ENCODE data around the gene CYFIP2.
A peak's percentile ranks its signal among the peaks of the same experiment; 100 is the strongest.

Gene CYFIP2

GRCh38 chr5:157253547-157253946 is 12.4 kb upstream of the CYFIP2 start:
- no peak overlapping the region for H3K9ac ChIP-seq
- H3K27me3 ChIP-seq = no peaks in the 10 kb centered on the region
- no peak overlapping the region for H3K4me3 ChIP-seq
- peaks cover 9% of the 10 kb centered on the region for H3K9me3 ChIP-seq
- no peaks in the 10 kb centered on the region for H4K20me1 ChIP-seq
- no peak for TF ChIP-seq Cebpa-rat (IDR thresholded peaks at IDR 0.05)
- no peaks in the 10 kb centered on the region for H3K36me3 ChIP-seq
- peak overlapping the region; percentile 85 for H3K4me2 ChIP-seq
- H3K27ac ChIP-seq = peak overlapping the region; percentile 71
- H3K4me1 ChIP-seq = peaks cover 30% of the 10 kb centered on the region

GRCh38 chr5:157258450-157258849 is 7.5 kb upstream of the CYFIP2 start:
- TF ChIP-seq Cebpa-rat (IDR thresholded peaks at IDR 0.05) = no peak

GRCh38 chr5:157259699-157260098 is 6.2 kb upstream of the CYFIP2 start:
- no peak overlapping the region for H3K9ac ChIP-seq
- no peak overlapping the region for H3K4me2 ChIP-seq
- no peaks in the 10 kb centered on the region for H3K27me3 ChIP-seq
- H4K20me1 ChIP-seq = no peaks in the 10 kb centered on the region
- TF ChIP-seq Cebpa-rat (IDR thresholded peaks at IDR 0.05) = no peak
- H3K9me3 ChIP-seq = peaks cover 11% of the 10 kb centered on the region
- no peak overlapping the region for H3K4me3 ChIP-seq
- no peaks in the 10 kb centered on the region for H3K36me3 ChIP-seq
- no peak overlapping the region for H3K27ac ChIP-seq
- peaks cover 25% of the 10 kb centered on the region for H3K4me1 ChIP-seq

More at GRCh38 chr5:157258450-157258849, 7.5 kb upstream of the CYFIP2 start:
- Histone ChIP-seq H3K9ac (no peak overlapping the region), H3K27ac (no peak overlapping the region), H3K4me3 (no peak overlapping the region), H3K27me3 (no peaks in the 10 kb centered on the region), H3K4me2 (no peak overlapping the region), H3K36me3 (no peaks in the 10 kb centered on the region), H3K9me3 (peaks cover 11% of the 10 kb centered on the region), H4K20me1 (no peaks in the 10 kb centered on the region), H3K4me1 (peaks cover 21% of the 10 kb centered on the region)

GRCh38 chr5:157263496-157264090 is 2.3 kb upstream of the CYFIP2 start:
- no peak overlapping the region for H3K4me3 ChIP-seq
- H3K27ac ChIP-seq = 0 out of 2 replicates have a peak overlapping the region, but pooled peaks have one; percentile 29
- H3K9ac ChIP-seq = 0 out of 2 replicates have a peak overlapping the region, but pooled peaks have one; percentile 9
- no peak for TF ChIP-seq Cebpa-rat (IDR thresholded peaks at IDR 0.05)
- peaks cover 10% of the 10 kb centered on the region; the same call in 1 of the 2 replicates for H4K20me1 ChIP-seq
- peak overlapping the region; percentile 95 for H3K4me2 ChIP-seq
- no peaks in the 10 kb centered on the region for H3K27me3 ChIP-seq
- H3K36me3 ChIP-seq = peaks cover 4% of the 10 kb centered on the region
- peaks cover 46% of the 10 kb centered on the region for H3K4me1 ChIP-seq
- H3K9me3 ChIP-seq = peaks cover 1% of the 10 kb centered on the region; the same call in 1 of the 2 replicates

GRCh38 chr5:157266286-157267007 is 524 bp downstream of the CYFIP2 start:
- Histone ChIP-seq H3K27me3 (no peaks in the 10 kb centered on the region), H3K27ac (peak overlapping the region; percentile 100), H3K36me3 (peaks cover 16% of the 10 kb centered on the region), H3K4me3 (peak overlapping the region; percentile 89), H4K20me1 (peaks cover 10% of the 10 kb centered on the region; the same call in 1 of the 2 replicates), H3K9ac (peak overlapping the region; percentile 99), H3K4me1 (peaks cover 74% of the 10 kb centered on the region), H3K9me3 (no peaks in the 10 kb centered on the region), H3K4me2 (peak overlapping the region; percentile 97)
- no peak for TF ChIP-seq Cebpa-rat (IDR thresholded peaks at IDR 0.05)

- peak overlapping the region; percentile 100 for H3K27ac ChIP-seq
- TF ChIP-seq Cebpa-rat (IDR thresholded peaks at IDR 0.05) = no peak
- peaks cover 76% of the 10 kb centered on the region for H3K4me1 ChIP-seq
- no peaks in the 10 kb centered on the region for H3K9me3 ChIP-seq
- H3K4me2 ChIP-seq = peak overlapping the region; percentile 97
- H3K4me3 ChIP-seq = peak overlapping the region; percentile 89
- peaks cover 10% of the 10 kb centered on the region; the same call in 1 of the 2 replicates for H4K20me1 ChIP-seq
- peaks cover 16% of the 10 kb centered on the region for H3K36me3 ChIP-seq
- H3K27me3 ChIP-seq = no peaks in the 10 kb centered on the region
- H3K9ac ChIP-seq = peak overlapping the region; percentile 99
Observed at GRCh38 chr5:157267025-157267424, 1.1 kb downstream of the CYFIP2 start.

GRCh38 chr5:157267761-157268480 is 2.0 kb downstream of the CYFIP2 start:
- peak overlapping the region; percentile 97 for H3K4me2 ChIP-seq
- H4K20me1 ChIP-seq = peaks cover 10% of the 10 kb centered on the region; the same call in 1 of the 2 replicates
- H3K4me3 ChIP-seq = peak overlapping the region; percentile 89
- H3K27ac ChIP-seq = peak overlapping the region; percentile 100
- H3K4me1 ChIP-seq = peaks cover 85% of the 10 kb centered on the region
- no peaks in the 10 kb centered on the region for H3K27me3 ChIP-seq
- no peak for TF ChIP-seq Cebpa-rat (IDR thresholded peaks at IDR 0.05)
- peak overlapping the region; percentile 99 for H3K9ac ChIP-seq
- H3K9me3 ChIP-seq = no peaks in the 10 kb centered on the region
- peaks cover 16% of the 10 kb centered on the region for H3K36me3 ChIP-seq

- Histone ChIP-seq H3K27ac (peak overlapping the region; percentile 100), H3K4me2 (peak overlapping the region; percentile 97)
Observed at GRCh38 chr5:157269165-157269671, 3.3 kb downstream of the CYFIP2 start.

GRCh38 chr5:157269761-157270272 is 3.9 kb downstream of the CYFIP2 start:
- no peak for TF ChIP-seq Cebpa-rat (IDR thresholded peaks at IDR 0.05)
- Histone ChIP-seq H4K20me1 (peaks cover 10% of the 10 kb centered on the region; the same call in 1 of the 2 replicates), H3K4me2 (peak overlapping the region; percentile 97), H3K9me3 (peaks cover 4% of the 10 kb centered on the region; the same call in 1 of the 2 replicates), H3K27ac (peak overlapping the region; percentile 100), H3K27me3 (no peaks in the 10 kb centered on the region), H3K4me3 (peak overlapping the region; percentile 89), H3K4me1 (peaks cover 84% of the 10 kb centered on the region), H3K36me3 (peaks cover 21% of the 10 kb centered on the region), H3K9ac (peak overlapping the region; percentile 99)

More at GRCh38 chr5:157269165-157269671, 3.3 kb downstream of the CYFIP2 start:
- TF ChIP-seq Cebpa-rat (IDR thresholded peaks at IDR 0.05) = no peak
- H3K9me3 ChIP-seq = no peaks in the 10 kb centered on the region
- H3K4me1 ChIP-seq = peaks cover 85% of the 10 kb centered on the region
- H3K4me3 ChIP-seq = peak overlapping the region; percentile 89
- H3K9ac ChIP-seq = peak overlapping the region; percentile 99
- peaks cover 17% of the 10 kb centered on the region for H3K36me3 ChIP-seq
- H3K27me3 ChIP-seq = no peaks in the 10 kb centered on the region
- H4K20me1 ChIP-seq = peaks cover 10% of the 10 kb centered on the region; the same call in 1 of the 2 replicates

Data from BLaER1 (cell line).